Embryonic facial prominence (tissue), 1 donor: ENCODE measurements around the gene CELF5.

ENCODE experiments used
- DNase-seq: peaks from one replicate; pipeline ENCODE4 v3.0.0-alpha.2; 2016; ENCODE audit errors: extremely low spot score

The CELF5 gene

GRCh38 chr19:3224346-3225168 is at the start of gene CELF5:
Gene CELF5 (plus strand): TSS chr19:3224661. CDS start chr19:3224740, 79 bp downstream.
- no peak for DNase-seq

GRCh38 chr19:3175781-3176714 is 48.4 kb upstream of the CELF5 start:
- no peak for DNase-seq

- no peak for DNase-seq
These were observed 47.6 kb upstream of the CELF5 start for GRCh38 chr19:3176715-3177501.

GRCh38 chr19:3178377-3178972 is 46.0 kb upstream of the CELF5 start, which contains the start of gene S1PR4:
Gene S1PR4 (plus strand): TSS chr19:3178769. CDS start chr19:3178793, 24 bp downstream.
- DNase-seq = no peak

- no peak for DNase-seq
These were observed 45.3 kb upstream of the CELF5 start for GRCh38 chr19:3178973-3179738.

- DNase-seq = no peak
These were observed 44.6 kb upstream of the CELF5 start for GRCh38 chr19:3179739-3180293.

- no peak for DNase-seq
These were observed 40.5 kb upstream of the CELF5 start for GRCh38 chr19:3183721-3184641.

GRCh38 chr19:3184847-3185460 is 39.5 kb upstream of the CELF5 start:
- DNase-seq = peak; percentile 52

GRCh38 chr19:3185461-3186159 is 38.9 kb upstream of the CELF5 start, which contains the start of gene NCLN:
Gene NCLN (plus strand): TSS chr19:3185930. CDS start chr19:3186031, 101 bp downstream.
- DNase-seq = peak; percentile 88

GRCh38 chr19:3186160-3186688 is 38.2 kb upstream of the CELF5 start:
- DNase-seq = no peak

- no peak for DNase-seq
These were observed 37.4 kb upstream of the CELF5 start for GRCh38 chr19:3186891-3187661.

GRCh38 chr19:3187662-3188511 is 36.6 kb upstream of the CELF5 start:
- DNase-seq = no peak

GRCh38 chr19:3188627-3189596 is 35.5 kb upstream of the CELF5 start:
- no peak for DNase-seq

- DNase-seq = no peak
These were observed 34.6 kb upstream of the CELF5 start for GRCh38 chr19:3189702-3190469.
